ENCODE results near the gene PICALM. TPM values are rescaled to one million over a fixed set of nuclear protein-coding genes. Genes with fewer than 3 reads are reported as not detected.

The PICALM gene, protein sequence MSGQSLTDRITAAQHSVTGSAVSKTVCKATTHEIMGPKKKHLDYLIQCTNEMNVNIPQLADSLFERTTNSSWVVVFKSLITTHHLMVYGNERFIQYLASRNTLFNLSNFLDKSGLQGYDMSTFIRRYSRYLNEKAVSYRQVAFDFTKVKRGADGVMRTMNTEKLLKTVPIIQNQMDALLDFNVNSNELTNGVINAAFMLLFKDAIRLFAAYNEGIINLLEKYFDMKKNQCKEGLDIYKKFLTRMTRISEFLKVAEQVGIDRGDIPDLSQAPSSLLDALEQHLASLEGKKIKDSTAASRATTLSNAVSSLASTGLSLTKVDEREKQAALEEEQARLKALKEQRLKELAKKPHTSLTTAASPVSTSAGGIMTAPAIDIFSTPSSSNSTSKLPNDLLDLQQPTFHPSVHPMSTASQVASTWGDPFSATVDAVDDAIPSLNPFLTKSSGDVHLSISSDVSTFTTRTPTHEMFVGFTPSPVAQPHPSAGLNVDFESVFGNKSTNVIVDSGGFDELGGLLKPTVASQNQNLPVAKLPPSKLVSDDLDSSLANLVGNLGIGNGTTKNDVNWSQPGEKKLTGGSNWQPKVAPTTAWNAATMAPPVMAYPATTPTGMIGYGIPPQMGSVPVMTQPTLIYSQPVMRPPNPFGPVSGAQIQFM
- 109 and 111 TPM in 2 replicates for total RNA-seq
- long read RNA-seq, partial matches to known transcripts, result 16 of 42 reads
- long read RNA-seq, other reads (novel, unspliced or antisense), result 22 of 42 reads

GRCh38 chr11:86068951-86069407 is at the start of gene PICALM:
TSS of gene PICALM (minus strand) at chr11:86069084. CDS start at chr11:86068780, 304 bp downstream.
- DNase-seq (ENCODE audit: low read depth, low spot score), result peak; percentile 95
- Mint-ChIP-seq H3K4me1 (peaks cover 40% of the 10 kb centered on the region), H3K36me3 (ENCODE audit: low read depth) (no peaks in the 10 kb centered on the region), H3K4me3 (peak within 1 kb of the TSS; percentile 96), H3K9me3 (no peaks in the 10 kb centered on the region), H3K27ac (ENCODE audit: unreplicated experiment) (peak within 1 kb of the TSS; percentile 94), H3K27me3 (ENCODE audit: low read depth) (no peaks in the 10 kb centered on the region)
- no peak for TF ChIP-seq CTCF (conservative IDR thresholded peaks at IDR 0.05)

GRCh38 chr11:86118253-86118652 is 49.4 kb upstream of the PICALM start:
- Mint-ChIP-seq H3K27me3 (ENCODE audit: low read depth) (no peaks in the 10 kb centered on the region), H3K4me1 (no peaks in the 10 kb centered on the region), H3K4me3 (no peak overlapping the region), H3K9me3 (no peaks in the 10 kb centered on the region), H3K36me3 (ENCODE audit: low read depth) (no peaks in the 10 kb centered on the region), H3K27ac (ENCODE audit: unreplicated experiment) (no peak overlapping the region)
- TF ChIP-seq CTCF (conservative IDR thresholded peaks at IDR 0.05), result no peak
- DNase-seq (ENCODE audit: low read depth, low spot score), result no peak

GRCh38 chr11:86117712-86118063 is 48.8 kb upstream of the PICALM start:
- Mint-ChIP-seq H3K27ac (ENCODE audit: unreplicated experiment) (no peak overlapping the region), H3K4me1 (no peaks in the 10 kb centered on the region), H3K4me3 (no peak overlapping the region), H3K9me3 (no peaks in the 10 kb centered on the region), H3K27me3 (ENCODE audit: low read depth) (no peaks in the 10 kb centered on the region), H3K36me3 (ENCODE audit: low read depth) (no peaks in the 10 kb centered on the region)
- no peak for TF ChIP-seq CTCF (conservative IDR thresholded peaks at IDR 0.05)
- no peak for DNase-seq (ENCODE audit: low read depth, low spot score)

DNA sequence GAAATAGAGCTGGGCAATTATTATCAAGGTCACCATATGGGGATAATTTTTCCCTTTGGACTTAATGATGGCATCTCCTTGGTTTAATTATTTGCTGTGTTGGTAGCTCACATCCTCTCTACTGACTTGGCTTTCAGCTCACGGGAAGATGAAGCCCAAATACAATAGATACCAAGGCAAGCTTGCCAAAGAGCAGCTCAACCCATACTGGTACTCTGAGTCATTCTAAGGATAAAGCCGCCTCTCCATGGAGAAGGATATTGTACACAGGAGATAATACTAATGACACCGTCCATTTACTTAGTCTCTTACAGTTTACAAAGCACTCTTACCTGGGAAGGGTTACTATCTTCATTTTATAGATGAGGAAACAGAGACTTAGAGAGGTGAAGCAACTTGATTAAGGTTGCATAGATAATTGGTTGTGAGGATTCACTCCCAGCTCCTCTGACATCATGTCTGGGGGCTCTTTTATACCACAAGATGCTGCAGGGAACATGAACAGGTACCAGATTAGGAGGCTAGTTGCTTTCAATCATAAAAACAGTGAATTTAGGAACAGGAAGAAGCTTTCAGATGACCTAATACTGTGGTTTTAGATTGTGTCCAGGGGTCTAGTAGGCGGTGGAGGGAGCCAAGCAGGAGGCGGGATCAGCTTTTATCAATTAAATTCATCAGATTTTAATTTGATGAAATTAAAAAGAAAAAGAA is 48.3 kb upstream of the PICALM start:
- H3K4me3 Mint-ChIP-seq, result no peak overlapping the region
- H3K36me3 Mint-ChIP-seq (ENCODE audit: low read depth), result peaks cover 3% of the 10 kb centered on the region
- no peak for TF ChIP-seq CTCF (conservative IDR thresholded peaks at IDR 0.05)
- no peak overlapping the region for H3K27ac Mint-ChIP-seq (ENCODE audit: unreplicated experiment)
- no peak for DNase-seq (ENCODE audit: low read depth, low spot score)
- H3K4me1 Mint-ChIP-seq, result no peaks in the 10 kb centered on the region
- H3K9me3 Mint-ChIP-seq, result peaks cover 3% of the 10 kb centered on the region
- H3K27me3 Mint-ChIP-seq (ENCODE audit: low read depth), result no peaks in the 10 kb centered on the region

GRCh38 chr11:86116386-86116726 is 47.5 kb upstream of the PICALM start:
- H3K27me3 Mint-ChIP-seq (ENCODE audit: low read depth), result no peaks in the 10 kb centered on the region
- no peak for DNase-seq (ENCODE audit: low read depth, low spot score)
- H3K4me1 Mint-ChIP-seq, result no peaks in the 10 kb centered on the region
- TF ChIP-seq CTCF (conservative IDR thresholded peaks at IDR 0.05), result no peak
- H3K36me3 Mint-ChIP-seq (ENCODE audit: low read depth), result peaks cover 3% of the 10 kb centered on the region
- no peak overlapping the region for H3K4me3 Mint-ChIP-seq
- peaks cover 3% of the 10 kb centered on the region for H3K9me3 Mint-ChIP-seq
- H3K27ac Mint-ChIP-seq (ENCODE audit: unreplicated experiment), result no peak overlapping the region
